NCI-H226 (cell line): ENCODE results near the gene MICAL3.

Experiments used
- DNase-seq: peaks from one replicate; pipeline ENCODE4 v3.0.0-alpha.2; 2015

The MICAL3 gene

GRCh38 chr22:17787241-17787640 is 237.1 kb downstream of the MICAL3 start:
- no peak for DNase-seq

DNA sequence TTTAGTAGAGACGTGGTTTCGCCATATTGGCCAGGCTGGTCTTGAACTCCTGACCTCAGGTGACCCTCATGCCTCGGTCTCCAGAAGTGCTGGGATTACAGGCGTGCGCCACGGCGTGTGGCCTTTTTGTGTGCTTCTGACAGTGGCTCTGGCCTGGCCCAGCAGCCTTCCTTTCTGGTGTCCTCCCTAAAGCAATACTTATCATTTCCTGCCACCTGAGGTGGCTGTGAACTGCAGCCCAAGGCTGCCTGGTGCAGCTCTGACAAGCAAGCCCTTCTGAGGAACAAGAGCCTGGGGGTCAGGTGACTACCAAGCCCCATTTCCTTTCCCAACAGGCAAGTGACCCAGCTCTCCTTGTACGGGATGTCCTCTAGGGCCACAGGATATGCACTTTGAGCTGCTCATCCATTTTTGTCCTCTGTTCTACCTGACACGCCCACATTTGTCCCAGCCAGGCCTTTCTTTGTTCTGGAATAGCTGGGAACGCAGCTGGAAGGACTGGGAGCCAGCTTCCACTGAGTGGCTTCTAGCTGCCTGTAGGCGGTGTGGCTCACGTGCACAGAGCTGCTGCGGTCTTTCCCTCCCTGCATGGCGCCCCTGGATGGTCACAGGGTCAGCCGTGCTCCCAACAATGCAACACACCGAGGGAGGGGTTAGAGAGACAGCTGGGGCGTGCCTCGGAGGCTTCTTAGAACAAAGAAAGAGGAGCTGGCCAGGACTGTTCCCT is 237.8 kb downstream of the MICAL3 start:
- no peak for DNase-seq

DNA sequence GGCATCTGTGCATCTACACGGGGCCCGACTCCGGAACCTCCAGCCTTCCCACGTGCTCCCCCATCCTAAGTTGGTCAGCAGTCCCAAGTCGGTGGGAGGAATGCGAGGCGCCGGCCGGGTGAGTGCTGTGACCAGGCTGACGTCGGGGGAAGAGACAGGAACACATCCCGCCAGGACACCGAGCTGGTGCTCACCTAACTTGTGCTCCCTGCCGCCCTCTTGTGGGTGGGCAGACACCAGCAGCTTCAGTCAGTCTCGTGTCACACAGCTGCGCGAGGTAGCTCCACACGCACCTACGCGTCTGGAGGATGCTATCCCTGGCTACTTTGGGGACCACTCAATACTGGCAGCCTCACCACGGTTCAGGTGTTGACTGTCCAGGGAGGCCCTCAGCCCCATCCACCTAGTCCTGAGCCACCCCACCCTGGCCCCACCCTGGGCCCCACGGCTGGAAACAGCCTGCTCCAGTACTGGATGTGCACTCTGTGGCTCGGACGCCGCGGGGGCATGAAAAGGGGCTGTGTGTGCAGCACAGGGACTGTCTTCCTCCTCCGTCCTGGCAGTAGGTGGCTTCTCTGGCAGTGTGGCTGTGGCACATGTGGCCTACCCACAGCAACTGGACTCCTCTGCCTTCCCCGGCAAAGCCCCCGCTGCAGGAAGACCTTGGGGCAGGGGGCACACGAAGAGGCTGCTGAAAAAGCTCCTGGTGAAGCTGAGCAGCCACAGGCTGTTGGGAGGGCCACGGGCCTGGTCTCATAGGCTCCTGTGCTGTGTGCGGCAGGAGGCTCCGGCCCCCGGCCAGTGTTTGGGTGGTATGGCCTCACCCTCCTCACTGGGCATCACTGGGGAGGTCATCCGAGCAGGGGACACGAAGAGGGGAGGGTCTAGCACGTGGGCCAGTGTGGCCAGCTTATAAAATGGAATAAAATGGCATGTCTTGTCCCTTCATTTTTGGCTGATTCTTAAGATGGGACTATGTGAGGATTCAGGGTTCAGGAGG is 238.9 kb downstream of the MICAL3 start:
- DNase-seq, result no peak

DNA sequence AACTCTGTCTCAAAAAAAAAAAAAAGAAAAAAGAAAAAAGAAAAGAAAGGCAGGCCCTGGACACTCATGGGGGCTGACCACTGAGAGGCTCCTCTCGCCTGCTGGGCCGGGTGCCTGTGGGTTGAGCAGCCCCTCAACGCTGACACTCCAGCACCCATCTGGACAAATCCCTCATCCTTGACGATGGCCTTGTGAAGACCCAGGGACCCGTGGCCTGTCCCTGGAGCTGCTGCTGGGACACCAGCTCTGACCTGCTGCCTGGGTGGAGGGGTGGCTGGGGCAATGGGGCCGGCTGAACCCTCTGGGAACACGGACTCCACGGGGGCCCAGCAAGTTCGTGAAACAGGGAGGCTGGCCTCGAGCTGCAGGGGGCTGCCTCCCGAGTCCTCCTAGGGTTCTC is 239.6 kb downstream of the MICAL3 start:
- no peak for DNase-seq

GRCh38 chr22:17783773-17784480 is 240.4 kb downstream of the MICAL3 start:
- DNase-seq, result no peak

DNA sequence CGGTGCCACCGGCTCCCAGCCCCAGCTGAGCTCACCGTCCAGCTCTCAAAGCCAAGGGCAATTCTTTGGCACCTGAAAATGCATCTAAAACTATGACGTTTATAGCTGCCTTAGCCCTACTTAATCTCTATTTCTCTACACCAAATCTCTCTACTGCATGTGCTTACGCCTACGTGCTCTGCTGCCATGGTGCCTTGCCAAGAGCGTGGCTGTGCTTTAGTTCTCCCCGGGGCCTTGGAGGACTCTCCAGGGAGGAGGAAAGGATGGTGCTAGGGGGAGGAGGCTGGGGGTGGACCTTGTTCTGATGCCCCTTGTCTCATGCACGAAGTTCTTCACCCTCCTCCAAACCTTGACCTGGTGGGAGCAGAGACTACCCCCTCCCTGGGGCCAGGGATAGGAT is 241.0 kb downstream of the MICAL3 start:
- no peak for DNase-seq

DNA sequence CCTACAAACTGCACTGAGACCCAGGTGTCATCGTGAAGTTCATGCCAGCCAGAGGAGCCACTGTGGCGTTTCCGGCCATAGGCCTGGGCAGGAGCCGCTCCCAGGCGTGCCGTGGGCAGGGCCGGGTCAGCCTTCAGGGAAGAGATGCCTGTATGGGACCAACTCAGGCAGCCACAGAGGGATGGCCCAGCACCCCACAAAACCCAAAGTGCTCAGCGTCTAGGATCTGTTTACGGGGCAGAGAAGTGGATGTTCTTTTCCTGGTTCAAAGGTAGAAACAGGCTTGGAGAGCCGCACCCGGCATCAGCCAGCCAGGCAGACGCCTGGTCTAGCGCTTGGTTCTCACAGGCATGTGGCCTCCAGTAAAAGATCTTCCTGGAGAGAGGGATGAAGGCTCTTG is 241.7 kb downstream of the MICAL3 start:
- no peak for DNase-seq

DNA sequence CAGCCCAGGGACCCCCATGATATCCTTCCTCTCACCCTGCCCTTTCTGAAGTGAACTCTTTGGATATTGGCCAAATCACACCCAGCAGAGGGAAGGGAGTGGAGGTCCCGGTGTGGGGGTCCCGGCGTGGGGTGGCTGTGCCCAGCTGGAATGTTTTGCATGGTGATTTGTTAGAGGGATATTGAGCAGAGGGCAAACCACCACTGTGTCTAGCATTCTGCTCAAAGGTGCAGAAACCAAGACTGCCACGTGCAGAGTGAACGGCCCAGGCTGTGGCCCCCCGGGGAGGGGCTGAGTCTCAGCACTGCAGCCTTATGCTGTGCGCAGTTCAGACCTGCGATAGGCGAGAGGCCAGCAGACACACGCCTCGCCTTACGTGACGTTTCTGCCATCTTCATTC is 242.2 kb downstream of the MICAL3 start:
- DNase-seq, result no peak

DNA sequence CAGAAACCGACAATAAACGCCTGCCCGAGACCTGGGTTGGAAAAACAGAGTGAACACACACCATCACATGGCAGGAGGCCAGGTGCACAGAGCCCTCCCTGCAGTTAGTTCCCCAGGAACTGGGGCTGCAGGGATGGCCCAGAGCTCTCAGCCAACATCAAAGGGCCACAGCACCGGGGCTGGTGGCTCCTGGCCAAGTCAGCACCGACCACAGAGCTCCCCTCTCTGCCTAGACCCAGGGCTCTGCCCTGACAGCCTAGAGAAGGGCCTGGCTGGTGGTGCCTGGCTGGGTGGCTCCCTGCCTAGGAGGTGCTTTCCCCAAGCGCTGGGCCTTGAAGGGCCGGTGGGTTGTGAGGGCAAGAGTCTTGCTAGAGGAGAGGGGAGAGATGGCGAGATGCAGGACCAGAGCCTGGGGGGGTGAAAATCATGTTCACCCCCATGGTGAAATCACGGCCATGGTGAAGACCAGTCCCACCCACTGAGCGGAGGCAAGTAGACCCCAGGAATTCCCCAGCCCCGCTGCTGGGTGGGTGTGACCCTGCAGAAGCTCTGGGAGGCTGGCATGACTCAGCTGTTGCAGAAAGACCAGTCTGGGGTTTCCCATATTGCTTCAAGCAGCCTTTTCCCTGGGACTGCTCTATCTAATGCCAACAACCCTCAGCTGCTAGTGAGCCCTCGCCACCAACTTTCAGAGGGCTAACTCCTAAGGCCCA is 242.9 kb downstream of the MICAL3 start:
- peak; percentile 80 for DNase-seq

- no peak for DNase-seq
Measured at GRCh38 chr22:17780741-17781318, 243.5 kb downstream of the MICAL3 start.

DNA sequence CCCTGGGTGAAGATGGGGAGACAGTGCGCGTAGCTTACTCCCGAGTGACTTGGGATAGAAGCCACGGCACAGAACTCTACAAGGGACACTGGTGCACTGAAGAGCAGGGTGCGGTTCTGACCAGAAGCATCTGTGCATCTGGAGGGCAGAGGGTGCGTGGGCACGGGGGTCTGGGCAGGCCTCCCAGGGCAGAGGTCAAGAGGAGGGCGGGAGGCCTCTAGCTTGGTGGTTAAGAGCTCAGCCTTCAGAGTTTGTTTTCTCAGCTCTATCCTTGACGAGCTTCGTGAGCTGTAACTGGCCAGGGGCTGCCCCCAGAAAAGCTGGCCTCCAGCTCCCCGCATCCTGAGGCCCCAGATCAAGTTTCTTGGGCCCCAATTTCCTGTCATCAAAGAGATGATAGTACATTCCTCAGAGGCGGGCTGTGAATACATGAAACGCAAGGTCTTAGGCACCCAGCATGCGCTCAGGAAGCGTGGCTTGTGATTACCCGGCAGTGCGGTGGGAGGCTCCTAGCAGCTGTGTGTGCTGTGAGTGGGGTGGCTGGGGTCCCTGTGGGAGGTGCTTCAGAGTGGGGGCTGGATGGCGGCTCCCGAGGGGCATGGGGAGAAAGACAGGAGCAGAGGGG is 244.1 kb downstream of the MICAL3 start:
- DNase-seq, result no peak

DNA sequence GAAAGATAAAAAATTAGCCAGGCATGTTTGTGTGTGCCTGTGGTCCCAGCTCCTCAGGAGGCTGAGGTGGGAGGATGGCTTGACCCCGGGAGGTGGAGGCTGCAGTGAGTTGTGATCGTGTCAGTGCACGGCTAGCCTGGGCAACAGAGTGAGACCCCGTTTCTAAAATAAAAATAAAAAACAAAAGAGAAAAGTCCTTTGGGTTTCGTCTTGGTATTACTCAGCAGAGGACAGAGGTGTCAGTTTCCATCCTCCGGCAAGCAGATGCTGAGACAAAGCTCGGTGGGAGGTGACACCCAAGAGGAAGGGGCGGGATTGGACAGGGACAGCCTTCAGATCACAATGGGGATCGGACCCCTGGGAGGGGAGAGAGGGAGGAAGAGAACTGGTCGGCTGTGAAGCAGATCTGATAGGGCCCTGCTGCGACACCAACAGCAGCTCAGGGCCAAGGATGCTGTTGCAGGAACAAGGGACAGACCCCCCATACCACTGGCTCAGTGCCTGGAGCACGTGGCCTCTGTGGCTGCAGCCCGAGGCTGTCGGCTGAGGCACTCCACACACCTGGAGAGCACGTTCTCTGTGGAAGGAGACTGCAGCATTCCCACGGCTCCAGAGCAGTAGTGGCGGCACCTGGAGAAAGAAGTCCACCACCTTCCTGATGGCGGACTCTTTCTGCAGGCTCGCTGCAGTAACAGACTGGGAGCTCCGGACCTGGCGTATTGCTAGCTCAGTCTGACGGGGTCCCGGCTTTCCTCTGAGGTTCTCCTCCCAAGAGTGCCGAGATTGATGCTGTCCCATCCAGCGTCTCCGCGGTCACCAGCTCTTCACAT is 244.9 kb downstream of the MICAL3 start:
- DNase-seq, result no peak

DNA sequence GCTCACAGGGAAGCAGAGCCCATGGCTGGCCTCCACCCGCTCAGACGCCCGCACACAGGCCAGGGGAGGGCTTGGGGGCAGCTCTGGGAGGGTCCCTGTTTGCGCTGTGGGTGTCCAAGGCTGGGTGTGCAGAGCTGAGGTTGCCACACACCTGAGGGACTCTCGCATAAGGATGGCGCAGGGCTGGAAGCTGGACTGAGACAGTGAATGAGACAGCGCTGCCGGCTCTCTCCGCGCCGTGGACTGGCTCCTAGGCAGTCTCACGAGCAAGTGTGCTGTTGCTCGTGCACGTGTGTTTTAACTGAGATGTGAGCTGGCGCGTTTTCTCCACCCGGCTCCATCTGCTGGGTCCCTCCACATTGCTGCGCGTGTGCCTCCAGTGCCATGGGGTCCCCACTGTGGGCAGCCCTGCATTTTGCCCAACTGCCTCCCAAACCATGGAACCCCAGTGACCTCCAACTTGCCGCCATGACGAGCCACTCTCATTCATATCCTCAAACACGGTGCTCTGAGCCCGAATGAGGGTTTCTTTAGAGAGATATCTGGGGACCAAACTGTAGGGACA is 245.9 kb downstream of the MICAL3 start:
- DNase-seq, result no peak

DNA sequence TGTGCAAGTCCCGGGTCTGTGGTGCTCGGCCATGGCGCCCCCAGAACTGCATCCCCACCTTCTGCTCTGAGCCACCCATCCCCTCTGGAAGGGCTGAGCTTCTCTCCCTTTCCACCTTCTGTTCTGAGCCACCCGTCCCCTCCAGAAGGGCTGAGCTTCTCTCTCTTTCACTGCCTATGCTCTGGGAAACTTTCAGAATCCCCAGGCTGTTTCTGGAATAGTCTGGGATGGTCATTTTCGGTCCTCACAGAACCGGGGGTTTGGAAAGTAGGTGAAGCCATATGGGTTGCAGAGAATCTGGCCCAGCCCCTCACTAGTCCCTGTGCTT is 246.7 kb downstream of the MICAL3 start:
- DNase-seq, result no peak

- no peak for DNase-seq
Measured at GRCh38 chr22:17777005-17777716, 247.2 kb downstream of the MICAL3 start.

GRCh38 chr22:17775781-17776465 is 248.4 kb downstream of the MICAL3 start:
- DNase-seq, result no peak

DNA sequence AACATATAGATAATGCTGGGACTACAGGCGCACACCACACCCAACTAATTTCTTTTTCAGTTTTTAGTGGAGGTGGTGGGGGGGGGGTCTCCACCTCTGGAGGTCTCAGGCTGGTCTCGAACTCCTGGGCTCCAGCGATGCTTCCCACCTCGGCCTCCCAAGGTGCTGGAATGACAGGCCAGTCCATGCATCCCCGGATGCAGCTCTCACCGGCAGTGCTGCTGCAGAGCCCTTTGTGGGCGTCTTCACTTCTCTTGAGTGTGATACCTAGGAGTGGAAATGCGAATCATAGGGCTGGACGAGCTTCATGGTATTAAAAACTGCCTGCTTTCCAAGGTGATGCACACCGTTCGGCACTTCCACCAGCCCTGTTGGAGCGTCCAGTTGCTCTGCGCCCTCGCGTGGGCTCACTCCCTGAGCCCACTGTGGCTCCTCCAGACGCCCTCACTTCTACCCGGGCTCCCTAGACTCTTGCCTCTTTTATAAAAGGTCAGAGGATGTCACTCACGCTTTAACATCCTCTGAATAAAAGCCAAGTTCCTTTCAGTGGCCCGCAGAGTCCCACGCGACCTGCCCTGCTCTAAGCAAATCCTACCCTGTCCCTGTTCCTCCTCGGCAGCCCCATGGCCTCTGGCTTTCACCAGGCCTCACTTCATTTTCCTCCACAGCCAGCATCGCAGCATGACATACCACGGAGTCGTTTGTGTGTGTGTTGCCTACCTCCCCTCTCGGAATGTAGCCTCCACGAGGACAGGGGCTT is 249.3 kb downstream of the MICAL3 start:
- DNase-seq, result no peak

GRCh38 chr22:17774206-17774925 is 250.0 kb downstream of the MICAL3 start, which contains the start of gene BID:
TSS of gene BID (minus strand) at chr22:17774469. CDS start at chr22:17750116, 24,353 bp downstream.
- DNase-seq, result no peak
